Left lung (tissue), 10 donors: ENCODE data around the gene COMMD1. TPM values are rescaled to one million over a fixed set of nuclear protein-coding genes. Genes with fewer than 3 reads are reported as not detected.
"Not testable (repeated sequence)": the region's sequence is repeated elsewhere in the genome, so short reads cannot be mapped to it uniquely, and the experiment has no call there.

Source experiments
- ATAC-seq: fragments of 200-7000 bp; cut with Tn5 transposase; one replicate; pipeline ENCODE4 v1.9.1; 2020; ENCODE audit warnings: moderate library complexity
- DNase-seq, 4 donors: peaks; one replicate each; pipeline ENCODE4 v3.0.0-alpha.2; 2013 to 2020
- H3K27ac ChIP-seq, 2 donors: fragments of 200-600 bp; sonication (generic) in 1 of 2; one replicate each; pipeline versions ENCODE4 v1.5.0 to v1.8.0; 2020 to 2021
- H3K27me3 ChIP-seq, 2 donors: fragments of 200-600 bp; sonication (generic) in 1 of 2; one replicate each; pipeline versions ENCODE4 v1.5.0 to v1.8.0; 2020 to 2021
- H3K36me3 ChIP-seq, 2 donors: fragments of 200-600 bp; sonication (generic) in 1 of 2; one replicate each; pipeline versions ENCODE4 v1.5.0 to v1.8.0; 2020 to 2021
- H3K4me1 ChIP-seq, 2 donors: fragments of 200-600 bp; one replicate each; pipeline ENCODE4 v1.8.0; 2021
- H3K4me3 ChIP-seq, 2 donors: fragments of 200-600 bp; sonication (generic) in 1 of 2; one replicate each; pipeline versions ENCODE4 v1.5.0 to v1.8.0; 2020 to 2021; ENCODE audit warnings: mild to moderate bottlenecking in 1 of 2
- H3K9me3 ChIP-seq, 2 donors: fragments of 200-600 bp; sonication (generic) in 1 of 2; one replicate each; pipeline versions ENCODE4 v1.5.0 to v1.8.0; 2020 to 2021
- CTCF ChIP-seq, 2 donors: fragments of 200-600 bp; sonication (generic) in 1 of 2; IDR thresholded peaks; one replicate each; pipeline versions ENCODE4 v1.5.0 to v1.8.0; 2021; ENCODE audit warnings: antibody characterized with exemption in 2 of 2
- intact Hi-C, 2 donors: fragments of 100-400 bp; cut with DNase I; formaldehyde crosslinking; loops; one replicate each; pipeline versions ENCODE4 v1.11.2 to v1.14.2; 2022
- polyA plus RNA-seq, 6 donors: library from polyadenylated mRNA; unstranded; fragments of 120-200 nt; gene quantifications; one replicate each; pipeline ENCODE4 v1.2.1, GENCODE V29; 2013; ENCODE audit not compliant: insufficient read length in 6 of 6
- total RNA-seq, 2 donors: library from RNA; stranded (reverse); fragmentation: NEBNext Ultra II Directional; extraction: Animal tissue kit (Norgen Biotek cat#: 25700); gene quantifications; one replicate each; pipeline ENCODE4 v1.2.1, GENCODE V29; 2021
- donor health status: DM: no; HTN: yes; CAD: no.
- donor health status: DM: no; HTN: no; CAD: no.

The COMMD1 gene
- total and polyA plus RNA-seq, 8 donors = 34.1 to 91.5 (median 77.3) TPM

- ATAC-seq (no peak), DNase-seq (no peak)
- Histone ChIP-seq H3K4me3 (no peak overlapping the region), H3K36me3 (no peaks in the 10 kb centered on the region), H3K27me3 (no peaks in the 10 kb centered on the region), H3K27ac (no peak overlapping the region), H3K4me1 (peaks cover 0 to 16% of the 10 kb centered on the region in 2 donors), H3K9me3 (no peaks in the 10 kb centered on the region)
- no peak for TF ChIP-seq CTCF (IDR thresholded peaks at IDR 0.05)
- intact Hi-C loops = no loop called here
These were observed 131.3 kb downstream of the COMMD1 start for GRCh38 chr2:62036761-62037250.

DNA sequence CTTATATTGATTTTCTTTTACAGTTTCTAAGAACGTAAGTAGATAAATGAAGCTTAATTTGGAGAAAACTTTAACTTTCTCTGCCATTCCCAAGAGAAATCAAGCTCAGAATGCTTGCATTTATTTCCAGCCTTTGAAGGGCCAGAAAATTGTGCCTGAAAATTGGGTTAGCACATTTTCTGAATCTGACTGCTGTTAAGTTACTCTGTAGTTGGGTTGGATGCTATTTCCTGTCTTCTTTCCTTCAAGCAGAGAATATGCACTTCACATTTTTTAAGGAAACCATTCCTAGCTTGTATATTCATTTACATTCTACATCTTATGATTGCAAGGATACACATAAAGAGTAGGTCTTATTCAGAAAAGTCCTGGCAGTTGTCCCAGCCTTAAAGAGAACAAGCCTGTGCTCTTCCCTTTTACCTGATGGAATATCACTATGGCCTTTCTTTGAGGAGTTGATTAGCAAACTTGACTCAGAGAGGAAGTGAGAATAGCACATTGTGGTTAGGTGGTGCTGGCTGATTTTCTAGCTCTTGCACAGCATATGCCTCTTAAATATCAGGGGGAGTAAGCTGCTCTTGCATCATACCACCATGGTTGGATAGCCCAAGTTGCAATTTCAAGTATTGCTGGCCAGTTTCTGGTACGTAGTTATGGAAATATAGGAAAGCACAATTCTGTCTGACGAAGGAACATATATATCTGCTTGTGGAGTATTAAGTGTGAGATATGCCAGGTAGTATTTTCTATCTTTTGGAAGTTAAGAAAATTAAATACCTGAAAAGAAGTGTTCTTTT lies 133.7 kb downstream of the COMMD1 start:
- intact Hi-C loops = no loop called here
- DNase-seq (peak in 1 of 4 donors; percentile 19), ATAC-seq (peak; percentile 50)
- H3K27ac ChIP-seq = no peak overlapping the region
- TF ChIP-seq CTCF (IDR thresholded peaks at IDR 0.05) = no peak
- no peaks in the 10 kb centered on the region for H3K9me3 ChIP-seq
- no peaks in the 10 kb centered on the region for H3K36me3 ChIP-seq
- H3K27me3 ChIP-seq = no peaks in the 10 kb centered on the region
- peaks cover 0 to 16% of the 10 kb centered on the region in 2 donors for H3K4me1 ChIP-seq
- no peak overlapping the region for H3K4me3 ChIP-seq

GRCh38 chr2:62040926-62041325 lies 135.5 kb downstream of the COMMD1 start:
- peaks cover 0 to 16% of the 10 kb centered on the region in 2 donors for H3K4me1 ChIP-seq
- intact Hi-C loops = no loop called here
- H3K9me3 ChIP-seq = peaks cover 0 to 10% of the 10 kb centered on the region in 2 donors
- DNase-seq (no peak), ATAC-seq (no peak)
- H3K27ac ChIP-seq = no peak overlapping the region
- H3K36me3 ChIP-seq = no peaks in the 10 kb centered on the region
- no peak overlapping the region for H3K4me3 ChIP-seq
- no peak for TF ChIP-seq CTCF (IDR thresholded peaks at IDR 0.05)
- H3K27me3 ChIP-seq = no peaks in the 10 kb centered on the region

DNA sequence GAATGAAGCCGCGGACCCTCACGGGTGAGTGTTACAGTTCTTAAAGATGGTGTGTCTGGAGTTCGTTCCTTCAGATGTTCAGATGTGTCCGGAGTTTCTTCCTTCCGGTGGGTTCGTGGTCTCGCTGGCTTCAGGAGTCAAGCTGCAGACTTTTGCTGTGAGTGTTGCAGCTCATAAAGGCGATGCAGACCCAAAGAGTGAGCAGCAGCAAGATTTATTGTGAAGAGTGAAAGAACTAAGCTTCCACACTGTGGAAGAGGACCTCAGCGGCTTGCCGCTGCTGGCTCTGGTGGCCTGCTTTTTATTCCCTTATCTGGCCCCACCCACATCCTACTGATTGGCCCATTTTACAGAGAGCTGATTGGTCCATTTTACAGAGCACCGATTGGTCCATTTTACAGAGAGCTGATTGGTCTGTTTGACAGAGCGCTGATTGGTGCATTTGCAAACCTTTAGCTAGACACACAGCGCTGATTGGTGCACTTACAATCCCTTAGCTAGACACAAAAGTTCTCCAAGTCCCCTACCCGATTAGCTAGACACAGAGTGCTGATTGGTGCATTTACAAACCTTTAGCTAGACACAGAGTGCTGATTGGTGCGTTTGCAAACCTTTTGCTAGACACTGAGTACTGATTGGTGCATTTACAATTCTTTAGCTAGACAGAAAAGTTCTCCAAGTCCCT lies 136.4 kb downstream of the COMMD1 start:
- H3K27ac ChIP-seq, H3K4me3 ChIP-seq, H3K36me3 ChIP-seq, H3K27me3 ChIP-seq, ATAC-seq, intact Hi-C loops, DNase-seq: not testable (repeated sequence)
- H3K4me1 ChIP-seq = peaks cover 0 to 16% of the 10 kb centered on the region in 2 donors
- H3K9me3 ChIP-seq = peaks cover 0 to 10% of the 10 kb centered on the region in 2 donors

- Histone ChIP-seq H3K36me3 (no peaks in the 10 kb centered on the region), H3K4me3 (no peak overlapping the region), H3K27ac (no peak overlapping the region), H3K27me3 (no peaks in the 10 kb centered on the region), H3K4me1 (peaks cover 0 to 16% of the 10 kb centered on the region in 2 donors), H3K9me3 (peaks cover 0 to 10% of the 10 kb centered on the region in 2 donors)
- intact Hi-C loops = no loop called here
- DNase-seq = peak in 1 of 4 donors; percentile 61
- ATAC-seq = no peak
- no peak for TF ChIP-seq CTCF (IDR thresholded peaks at IDR 0.05)
These were observed 136.9 kb downstream of the COMMD1 start for GRCh38 chr2:62042400-62042799.
